WTC11 (cell line): Measurements from ENCODE around the gene AKNAD1. TPM values are rescaled to one million over a fixed set of nuclear protein-coding genes. Genes with fewer than 3 reads are reported as not detected.

Experiments used
- ATAC-seq: fragments of 200-7000 bp; cut with Tn5 transposase; 2 replicates; pipeline ENCODE4 v1.10.0; 2021; ENCODE audit warnings: mild to moderate bottlenecking, moderate library complexity
- CTCF ChIA-PET: fragments of 300-600 bp; sonication (Branson Sonifier 250); formaldehyde crosslinking; loops from one replicate; lab custom pipeline; 2021; ENCODE audit warnings: antibody characterized with exemption; lab: Charles Lee
- POLR2A ChIA-PET: fragments of 350-600 bp; sonication (Branson Sonifier 250); formaldehyde crosslinking; loops from one replicate; lab custom pipeline; 2021; ENCODE audit warnings: antibody characterized with exemption; lab: Charles Lee
- DNase-seq: peaks from one replicate; pipeline ENCODE4 v3.0.0; 2021; ENCODE audit warnings: low spot score
- H3K27ac Mint-ChIP-seq: 2 replicates; pipeline ENCODE4 v1.8.0; 2021; ENCODE audit warnings: mixed read lengths
- H3K27me3 Mint-ChIP-seq: 2 replicates; pipeline ENCODE4 v1.8.0; 2021; ENCODE audit warnings: low read depth, mild to moderate bottlenecking, moderate library complexity, mixed read lengths
- H3K36me3 Mint-ChIP-seq: 2 replicates; pipeline ENCODE4 v1.8.0; 2021; ENCODE audit warnings: mixed read lengths
- H3K4me1 Mint-ChIP-seq: 2 replicates; pipeline ENCODE4 v1.8.0; 2022; ENCODE audit warnings: mixed read lengths
- H3K4me3 Mint-ChIP-seq: 2 replicates; pipeline ENCODE4 v1.8.0; 2021; ENCODE audit warnings: mild to moderate bottlenecking, moderate library complexity, mixed read lengths
- H3K9me3 Mint-ChIP-seq: 2 replicates; pipeline ENCODE4 v1.8.0; 2021; ENCODE audit warnings: mixed read lengths
- AR ChIP-seq: fragments of 250-450 bp; sonication (Bioruptor Pico); IDR thresholded peaks from 2 replicates; pipeline ENCODE4 v1.9.0; 2021; ENCODE audit warnings: mild to moderate bottlenecking
- ATF3 ChIP-seq: sonication (generic); formaldehyde crosslinking; conservative IDR thresholded peaks from 2 replicates; pipeline ENCODE4 v1.8.1; 2022; ENCODE audit warnings: mild to moderate bottlenecking, missing genetic modification reagents
- ATF6 ChIP-seq: sonication (generic); formaldehyde crosslinking; IDR thresholded peaks from 2 replicates; pipeline ENCODE4 v1.8.1; 2023; ENCODE audit warnings: mild to moderate bottlenecking, missing genetic modification reagents
- ERG ChIP-seq: fragments of 250-450 bp; sonication (Bioruptor Pico); IDR thresholded peaks from 2 replicates; pipeline ENCODE4 v1.8.0; 2021; ENCODE audit warnings: mild to moderate bottlenecking
- ESRRA ChIP-seq: sonication (generic); formaldehyde crosslinking; IDR thresholded peaks from 2 replicates; pipeline ENCODE4 v1.8.1; 2022; ENCODE audit warnings: mild to moderate bottlenecking, missing genetic modification reagents, borderline replicate concordance
- GRHL2 ChIP-seq: fragments of 250-450 bp; sonication (Bioruptor Pico); IDR thresholded peaks from 2 replicates; pipeline ENCODE4 v1.8.0; 2022; ENCODE audit warnings: mild to moderate bottlenecking, moderate library complexity; ENCODE audit not compliant: insufficient replicate concordance, severe bottlenecking
- IRF2 ChIP-seq: sonication (generic); formaldehyde crosslinking; IDR thresholded peaks from 2 replicates; pipeline ENCODE4 v1.8.0; 2022; ENCODE audit warnings: low read depth, missing genetic modification reagents, borderline replicate concordance
- MLX ChIP-seq: sonication (generic); formaldehyde crosslinking; IDR thresholded peaks from 2 replicates; pipeline ENCODE4 v1.8.1; 2023; ENCODE audit warnings: mild to moderate bottlenecking, missing genetic modification reagents, moderate library complexity
- MXD4 ChIP-seq: fragments of 250-450 bp; sonication (Bioruptor Pico); IDR thresholded peaks from 2 replicates; pipeline ENCODE4 v1.8.0; 2021; ENCODE audit warnings: mild to moderate bottlenecking, moderate library complexity, borderline replicate concordance
- NFYB ChIP-seq: sonication (generic); formaldehyde crosslinking; conservative IDR thresholded peaks from 2 replicates; pipeline ENCODE4 v1.8.0; 2022; ENCODE audit warnings: low read depth, missing genetic modification reagents
- NR2C2 ChIP-seq: sonication (generic); formaldehyde crosslinking; IDR thresholded peaks from 2 replicates; pipeline ENCODE4 v1.8.0; 2022; ENCODE audit warnings: mild to moderate bottlenecking, missing genetic modification reagents
- NR3C1 ChIP-seq: sonication (generic); formaldehyde crosslinking; conservative IDR thresholded peaks from 2 replicates; pipeline ENCODE4 v1.8.1; 2023; ENCODE audit warnings: low read depth, mild to moderate bottlenecking, missing genetic modification reagents
- PREB ChIP-seq: sonication (generic); formaldehyde crosslinking; IDR thresholded peaks from 2 replicates; pipeline ENCODE4 v1.8.1; 2022; ENCODE audit warnings: mild to moderate bottlenecking, missing genetic modification reagents, moderate library complexity, borderline replicate concordance
- RORB ChIP-seq: fragments of 250-450 bp; sonication (Bioruptor Pico); IDR thresholded peaks from 2 replicates; pipeline ENCODE4 v1.9.0; 2021; ENCODE audit warnings: mild to moderate bottlenecking
- USF1 ChIP-seq: sonication (generic); formaldehyde crosslinking; IDR thresholded peaks from 2 replicates; pipeline ENCODE4 v1.8.0; 2022; ENCODE audit warnings: mild to moderate bottlenecking, missing genetic modification reagents
- ZNF219 ChIP-seq: sonication (generic); formaldehyde crosslinking; IDR thresholded peaks from 2 replicates; pipeline ENCODE4 v1.8.0; 2023; ENCODE audit warnings: missing genetic modification reagents, mild to moderate bottlenecking, borderline replicate concordance
- ZNF317 ChIP-seq: sonication (generic); formaldehyde crosslinking; IDR thresholded peaks from 2 replicates; pipeline ENCODE4 v1.8.1; 2023; ENCODE audit warnings: low read depth, mild to moderate bottlenecking, moderate library complexity, missing genetic modification reagents, borderline replicate concordance
- ZNF416 ChIP-seq: fragments of 250-450 bp; sonication (Bioruptor Pico); IDR thresholded peaks from 2 replicates; pipeline ENCODE4 v1.9.0; 2021; ENCODE audit warnings: mild to moderate bottlenecking, inconsistent platforms
- ZNF512 ChIP-seq: sonication (generic); formaldehyde crosslinking; IDR thresholded peaks from 2 replicates; pipeline ENCODE4 v1.8.1; 2022; ENCODE audit warnings: missing genetic modification reagents, borderline replicate concordance
- ZSCAN18 ChIP-seq: fragments of 250-450 bp; sonication (Bioruptor Pico); IDR thresholded peaks from 2 replicates; pipeline ENCODE4 v2.1.2; 2022; ENCODE audit warnings: mild to moderate bottlenecking, moderate library complexity
- total RNA-seq: library from RNA; stranded (reverse); gene quantifications from 3 replicates; pipeline ENCODE4 v1.2.3, GENCODE V29; 2021

Gene AKNAD1
- total RNA-seq, 1 experiment from 2014 or later, result not detected

- no peak overlapping the region for H3K27ac Mint-ChIP-seq
- no peaks in the 10 kb centered on the region for H3K36me3 Mint-ChIP-seq
- TF ChIP-seq ESRRA (no peak), NR2C2 (no peak), AR (CRISPR knock-in tag) (no peak), ATF6 (CRISPR knock-in tag) (no peak), MXD4 (CRISPR knock-in tag) (no peak), ZNF416 (CRISPR knock-in tag) (no peak), ERG (CRISPR knock-in tag) (no peak), NFYB (no peak), ZNF219 (no peak), MLX (CRISPR knock-in tag) (no peak), ZSCAN18 (no peak), ZNF512 (no peak)
- ChIA-PET POLR2A (no interaction called here), CTCF (no interaction called here)
- H3K4me3 Mint-ChIP-seq, result no peak overlapping the region
- ATAC-seq, result no peak
- H3K9me3 Mint-ChIP-seq, result no peaks in the 10 kb centered on the region
- 0 out of 2 replicates have a peak, but pooled peaks cover 6% of the 10 kb centered on the region for H3K4me1 Mint-ChIP-seq
- no peaks in the 10 kb centered on the region; the same call in 1 of the 2 replicates for H3K27me3 Mint-ChIP-seq
- no peak for DNase-seq
These were observed 8.1 kb downstream of the AKNAD1 start for GRCh38 chr1:108848806-108849205.

GRCh38 chr1:108847494-108847893 lies 9.4 kb downstream of the AKNAD1 start:
- 0 out of 2 replicates have a peak overlapping the region, but pooled peaks have one; percentile 31 for H3K27ac Mint-ChIP-seq
- peaks cover 7% of the 10 kb centered on the region for H3K4me1 Mint-ChIP-seq
- ChIA-PET POLR2A (interaction anchor here (0.8 kb wide), 1 partner anchor 253 kb away, joined by 8 read pairs; no protein-coding TSS in a partner anchor), CTCF (no interaction called here)
- DNase-seq, result no peak
- no peaks in the 10 kb centered on the region; the same call in 1 of the 2 replicates for H3K27me3 Mint-ChIP-seq
- H3K9me3 Mint-ChIP-seq, result no peaks in the 10 kb centered on the region
- no peaks in the 10 kb centered on the region for H3K36me3 Mint-ChIP-seq
- no peak overlapping the region for H3K4me3 Mint-ChIP-seq
- no peak for ATAC-seq
- TF ChIP-seq NR3C1 (no peak), GRHL2 (CRISPR knock-in tag) (no peak), ZNF317 (CRISPR knock-in tag) (no peak), PREB (CRISPR knock-in tag) (no peak), AR (CRISPR knock-in tag) (no peak), ATF3 (CRISPR knock-in tag) (no peak), IRF2 (CRISPR knock-in tag) (no peak), USF1 (no peak), RORB (CRISPR knock-in tag) (no peak)
